RPMI7951 (cell line): ENCODE results near the gene RING1. TPM values are rescaled to one million over a fixed set of nuclear protein-coding genes. Genes with fewer than 3 reads are reported as not detected.

Source experiments
- DNase-seq: peaks from one replicate; pipeline ENCODE4 v3.0.0-alpha.2; 2012; ENCODE audit warnings: low read depth
- total RNA-seq: library from RNA; depleted of rRNA; stranded (reverse); fragments of >200 nt; shearing (Covaris generic); gene quantifications from 2 replicates; pipeline ENCODE4 v1.2.3, GENCODE V29; 2014; rRNA removed

Gene RING1
- 26.6 and 30.0 TPM in 2 replicates for total RNA-seq

- DNase-seq: peak; percentile 77
Measured at GRCh38 chr6:33208091-33208967, at the start of gene RING1. Gene RING1 (plus strand): TSS chr6:33208500. CDS start chr6:33208823, 323 bp downstream.

DNA sequence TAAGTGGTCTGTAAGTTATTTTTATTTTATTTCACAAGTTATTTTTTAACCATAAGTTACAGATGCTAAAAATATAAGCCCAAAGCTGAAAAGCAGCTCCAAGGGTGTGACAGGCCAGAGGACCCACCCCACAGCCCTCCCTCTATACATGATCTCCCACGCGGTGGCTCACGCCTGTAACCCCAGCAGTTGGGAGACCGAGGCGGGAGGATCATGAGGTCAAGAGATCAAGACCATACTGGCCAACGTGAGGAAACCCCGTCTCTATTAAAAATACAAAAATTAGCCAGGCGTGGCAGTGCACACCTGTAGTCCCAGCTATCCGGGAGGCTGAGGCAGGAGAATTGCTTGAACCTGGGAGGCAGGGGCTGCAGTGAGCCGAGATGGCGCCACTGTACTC, 48.2 kb upstream of the RING1 start:
- DNase-seq: no peak

DNA sequence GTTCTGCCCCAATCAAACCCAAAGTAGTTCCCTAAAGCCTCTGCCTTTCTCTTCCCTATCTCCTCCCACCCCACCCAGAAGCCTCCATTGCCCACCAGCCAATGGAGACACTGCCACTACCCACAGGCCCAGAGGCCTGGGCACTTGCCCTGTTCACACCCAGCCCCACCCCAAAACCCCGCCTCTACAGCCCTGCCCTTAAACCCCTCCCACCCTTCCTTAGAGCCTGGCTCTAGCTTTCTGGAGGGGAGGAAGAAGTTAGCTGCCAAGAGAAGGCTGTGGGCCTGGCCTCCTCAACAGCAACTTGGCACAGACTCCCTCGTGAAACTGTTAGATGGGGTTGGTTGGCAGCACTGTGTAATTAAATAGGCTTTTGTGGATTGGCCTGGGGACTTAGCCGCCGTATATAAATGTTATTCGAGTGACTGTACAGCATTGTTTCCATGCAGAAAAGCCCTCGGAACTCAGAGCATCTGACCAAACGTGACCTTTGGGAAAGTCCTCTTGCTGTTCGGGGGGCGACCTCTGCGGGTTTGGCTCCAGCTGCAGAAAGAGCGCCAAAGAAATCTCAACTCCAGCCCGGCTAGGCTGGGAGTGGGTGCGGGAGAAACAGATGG, 47.5 kb upstream of the RING1 start:
- DNase-seq: peak; percentile 97

DNA sequence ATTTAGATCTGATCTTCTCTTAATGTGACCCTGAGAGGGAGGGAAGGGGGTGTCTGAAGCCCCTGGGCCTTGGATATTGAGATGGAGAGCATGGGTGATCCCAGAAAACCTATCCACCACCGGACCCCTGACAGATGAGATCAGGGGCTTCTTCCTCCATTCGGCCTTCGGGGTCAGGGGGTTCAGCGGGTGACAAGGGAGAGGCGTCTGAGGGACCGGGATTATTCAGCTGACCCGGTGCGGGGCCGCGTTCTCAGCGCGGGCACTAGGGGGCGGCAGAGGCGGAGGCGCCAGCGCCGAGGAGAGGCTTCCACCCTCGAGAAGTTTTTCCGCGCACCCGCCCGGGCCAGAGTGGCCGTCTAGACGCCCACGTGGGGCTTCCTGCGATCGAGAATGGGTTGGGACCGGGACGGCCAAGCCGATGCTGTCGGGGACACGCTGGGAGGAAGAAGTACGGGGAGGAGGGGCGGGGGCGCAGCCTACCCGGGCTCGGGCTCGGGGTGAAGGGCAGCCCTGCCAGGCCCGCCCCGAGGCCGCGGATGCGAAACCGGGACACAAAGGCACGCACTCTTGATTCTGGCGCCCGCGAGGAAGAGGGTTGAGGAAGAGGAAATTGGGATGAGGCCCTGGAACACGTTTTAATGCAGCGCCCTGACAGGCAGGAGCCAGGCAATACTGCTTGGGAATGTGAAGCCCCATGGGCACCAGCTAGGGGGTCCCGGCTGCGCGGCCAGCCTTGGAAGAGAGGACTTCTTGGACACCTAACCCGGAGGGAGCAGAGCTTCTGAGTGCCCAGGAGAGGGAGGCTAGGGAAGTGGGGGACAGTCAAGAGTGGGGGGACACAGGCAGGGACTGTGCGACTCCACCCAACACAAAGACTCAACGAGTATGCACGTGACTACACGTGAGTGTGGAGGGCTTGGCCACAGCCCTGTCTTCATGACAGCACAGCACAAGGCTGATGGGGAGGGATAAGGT, 46.7 kb upstream of the RING1 start:
- DNase-seq: peak; percentile 67

DNA sequence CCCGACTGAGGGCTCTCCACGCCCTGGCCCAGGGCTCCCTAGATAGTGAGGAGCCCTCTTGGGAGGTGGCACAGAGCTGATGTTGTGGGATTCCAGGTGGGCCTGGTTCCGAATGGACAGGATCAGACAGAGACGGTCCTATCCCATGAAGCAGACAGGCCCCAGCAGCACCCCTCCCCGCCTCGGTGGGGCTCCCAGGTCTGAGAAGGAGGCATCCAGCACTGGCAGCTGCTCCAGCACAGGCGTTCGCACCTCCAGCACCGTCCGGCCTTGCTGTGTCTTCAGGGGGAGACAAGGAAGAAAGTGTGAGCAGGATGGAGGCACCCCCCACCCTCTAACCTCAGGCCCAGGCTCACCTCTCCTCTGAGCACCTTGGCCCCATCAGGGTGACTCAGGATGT, 44.8 kb upstream of the RING1 start:
- no peak for DNase-seq

GRCh38 chr6:33164176-33164575, 44.1 kb upstream of the RING1 start:
- DNase-seq: no peak

DNA sequence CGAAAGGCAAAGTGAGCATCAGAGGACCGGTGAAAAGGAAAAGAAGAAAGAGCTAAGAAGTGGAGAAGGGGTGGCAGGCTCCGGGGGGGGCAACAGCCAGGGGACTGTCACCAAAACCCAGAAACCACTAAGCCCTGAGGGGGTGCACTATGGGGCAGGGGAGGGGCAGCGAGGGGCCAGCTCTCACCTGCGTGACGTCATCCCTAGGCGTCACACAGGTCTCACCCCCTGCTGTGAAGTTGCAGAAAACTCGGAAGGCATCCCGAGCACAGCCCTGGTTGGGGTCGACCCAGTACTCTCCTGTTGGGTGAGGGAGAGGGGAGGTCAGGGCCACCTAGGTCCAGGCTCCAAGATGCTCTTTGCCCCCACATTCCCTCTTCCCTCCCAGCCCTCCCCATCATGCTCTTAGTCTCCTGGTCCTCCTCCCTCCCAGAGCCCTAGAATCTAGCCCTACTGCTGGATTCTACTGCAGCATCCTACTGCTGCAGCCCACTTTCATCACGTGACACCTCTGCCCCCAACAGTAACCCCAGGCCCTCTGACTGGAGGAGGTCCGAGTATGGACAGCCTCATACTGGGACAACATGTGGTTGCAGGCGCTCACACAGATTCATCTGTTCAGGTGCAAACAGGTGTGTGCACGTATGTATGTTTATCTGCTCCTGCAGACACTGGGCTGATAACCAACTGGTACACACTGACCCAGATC, 43.5 kb upstream of the RING1 start:
- DNase-seq: no peak

DNA sequence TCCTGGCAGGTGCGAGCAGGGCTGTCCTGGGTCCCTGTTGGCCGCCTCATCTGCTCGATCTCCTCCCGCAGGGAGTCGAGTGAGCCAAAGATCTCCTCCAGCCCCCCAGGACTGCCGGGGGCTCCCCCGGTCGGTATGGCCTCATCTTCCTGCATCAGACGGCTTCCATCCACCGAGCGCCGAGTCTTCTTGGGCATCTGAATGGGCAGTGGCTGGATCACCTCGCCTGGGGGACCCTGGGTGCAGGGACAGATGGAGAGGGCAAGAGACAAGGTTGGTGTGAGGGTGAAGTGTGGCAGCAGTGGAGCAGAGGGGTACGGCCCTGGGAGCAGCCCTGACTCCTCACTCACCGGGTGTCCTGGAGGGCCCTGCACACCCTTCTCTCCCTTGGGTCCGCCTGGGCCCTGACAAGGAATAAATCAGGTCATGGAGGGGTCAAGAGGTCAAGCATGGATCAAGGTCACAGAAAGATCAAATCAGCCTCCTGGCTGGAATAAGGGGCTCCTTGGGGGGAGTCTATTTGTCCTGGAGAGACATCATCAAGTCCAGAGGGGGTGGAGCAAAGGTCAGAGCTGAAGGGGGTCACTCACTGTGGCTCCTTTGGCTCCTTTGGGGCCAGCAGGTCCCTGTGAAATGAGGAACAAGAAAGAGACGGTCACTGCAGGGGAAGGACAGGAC, 42.6 kb upstream of the RING1 start:
- DNase-seq: no peak

GRCh38 chr6:33166363-33166762, 41.9 kb upstream of the RING1 start:
- no peak for DNase-seq

DNA sequence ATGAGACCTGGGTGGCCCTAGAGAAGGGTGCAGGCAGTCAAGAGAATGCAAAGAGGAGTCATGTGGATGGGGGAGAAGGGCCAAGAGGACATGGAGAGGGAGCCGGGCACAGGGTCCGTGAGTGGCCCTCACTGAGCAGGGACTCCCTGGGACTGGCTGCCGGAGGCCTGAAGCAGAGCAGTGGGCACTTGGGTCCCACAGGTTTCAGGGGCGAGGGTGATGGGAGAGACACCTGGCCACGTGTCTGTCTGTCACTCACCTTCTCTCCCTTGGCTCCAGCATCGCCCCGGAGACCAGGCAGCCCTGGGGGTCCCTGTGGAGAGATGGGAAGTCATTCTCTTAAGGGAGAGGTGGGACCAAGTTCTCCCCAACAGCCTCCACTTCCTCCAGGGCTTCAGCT, 41.5 kb upstream of the RING1 start:
- DNase-seq: no peak

DNA sequence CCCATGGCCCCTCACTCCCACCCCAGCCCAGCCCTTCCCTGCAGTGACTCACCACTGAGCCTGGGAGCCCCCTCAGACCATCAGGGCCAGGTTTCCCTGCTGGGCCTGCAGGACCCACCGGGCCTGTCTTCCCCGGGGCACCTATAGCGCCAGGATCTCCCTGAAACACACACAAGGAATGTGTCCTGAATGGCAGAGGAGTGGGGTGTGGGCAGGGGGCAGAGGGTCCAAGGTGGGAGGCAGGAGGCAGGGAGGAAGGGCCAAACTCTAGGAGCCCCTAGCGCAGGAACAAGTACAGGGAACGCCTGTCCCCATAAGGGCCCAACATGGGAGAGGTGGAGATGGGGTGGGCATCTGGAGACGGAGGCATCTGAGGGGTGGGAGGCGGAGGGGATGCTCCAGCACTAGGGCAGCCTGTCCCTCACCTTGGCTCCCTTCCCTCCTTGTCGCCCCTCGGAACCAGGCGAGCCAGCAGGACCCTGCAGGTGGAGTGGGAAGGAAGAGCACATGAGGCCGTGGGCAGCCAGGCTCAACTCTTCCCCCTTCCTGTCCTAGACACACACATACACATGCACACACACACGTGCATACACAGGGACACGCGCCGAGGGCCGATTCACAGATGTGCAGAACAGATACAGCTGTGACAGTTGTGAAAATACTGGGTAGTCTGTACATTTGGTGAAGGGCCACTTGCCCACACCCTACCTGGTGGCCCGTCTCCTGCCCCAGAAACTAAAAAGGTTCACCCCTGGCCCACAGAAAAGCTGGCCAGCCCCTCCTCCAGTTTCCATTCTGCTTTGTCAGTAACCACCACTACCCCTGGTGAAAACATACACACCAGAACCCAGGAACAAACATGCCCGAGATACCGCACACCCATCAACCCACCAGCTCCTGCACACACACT, 40.7 kb upstream of the RING1 start:
- DNase-seq: no peak

- no peak for DNase-seq
Measured at GRCh38 chr6:33168284-33168601, 40.1 kb upstream of the RING1 start.

GRCh38 chr6:33168639-33169038, 39.7 kb upstream of the RING1 start:
- DNase-seq: no peak

- no peak for DNase-seq
Measured at GRCh38 chr6:33169291-33170175, 38.8 kb upstream of the RING1 start.

- DNase-seq: no peak
Measured at GRCh38 chr6:33170176-33171015, 37.9 kb upstream of the RING1 start.

DNA sequence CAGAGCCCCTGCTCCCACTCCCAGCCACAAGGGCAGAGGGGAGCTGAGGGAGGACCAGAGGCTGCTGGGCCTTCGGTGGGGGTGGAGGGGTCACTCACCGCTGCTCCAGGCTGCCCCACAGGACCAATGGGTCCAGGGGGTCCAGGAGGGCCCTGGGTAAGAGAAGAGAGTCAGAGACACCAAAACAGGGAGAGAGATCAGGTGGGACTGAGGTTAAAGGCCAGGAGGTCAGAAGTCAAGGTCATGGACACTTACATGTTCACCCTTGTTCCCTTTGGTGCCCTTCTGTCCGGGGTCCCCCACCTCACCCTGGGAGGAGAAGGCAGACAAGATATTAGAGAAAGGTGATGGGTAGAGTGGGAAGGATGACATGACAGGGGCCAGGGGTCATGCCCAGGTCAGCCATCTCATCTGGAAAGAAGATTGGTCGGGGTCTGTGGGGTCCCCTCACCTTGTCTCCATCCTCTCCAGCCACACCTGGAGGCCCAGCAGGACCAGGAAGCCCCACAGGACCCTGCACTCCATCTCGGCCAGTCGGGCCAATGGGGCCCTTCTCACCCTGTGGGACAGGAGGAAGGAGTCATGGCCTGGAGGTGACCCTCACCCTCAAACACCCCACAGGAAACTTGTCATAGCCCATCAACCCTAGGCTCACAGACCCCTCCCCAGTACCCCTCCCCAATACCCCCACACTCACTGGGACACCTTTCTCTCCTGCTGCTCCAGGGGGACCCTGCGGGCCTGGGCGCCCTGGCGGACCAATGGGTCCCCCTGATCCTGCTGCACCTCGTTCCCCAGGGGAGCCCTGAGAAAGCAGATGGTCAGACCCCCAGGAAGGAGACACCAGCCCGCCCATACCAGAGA, 37.1 kb upstream of the RING1 start:
- no peak for DNase-seq
